Inflammatory macrophage (primary cell): ENCODE measurements around the gene DES.
"Not testable (repeated sequence)": the region's sequence is repeated elsewhere in the genome, so short reads cannot be mapped to it uniquely, and the experiment has no call there.

Source experiments
- DNase-seq, 2 donors: peaks; one replicate each; pipeline ENCODE4 v3.0.0-alpha.2; 2020 to 2022
- total RNA-seq, 18 experiments: gene quantifications; one replicate each; lab custom pipeline; 2026; ENCODE audit warnings: mixed read lengths in 6 of 18, inconsistent platforms in 2 of 18; lab: John Stamatoyannopoulos, UW

Gene DES
- total RNA-seq, result 0 to 1.9 (median 0.13) reads per million in 18 experiments

DNA sequence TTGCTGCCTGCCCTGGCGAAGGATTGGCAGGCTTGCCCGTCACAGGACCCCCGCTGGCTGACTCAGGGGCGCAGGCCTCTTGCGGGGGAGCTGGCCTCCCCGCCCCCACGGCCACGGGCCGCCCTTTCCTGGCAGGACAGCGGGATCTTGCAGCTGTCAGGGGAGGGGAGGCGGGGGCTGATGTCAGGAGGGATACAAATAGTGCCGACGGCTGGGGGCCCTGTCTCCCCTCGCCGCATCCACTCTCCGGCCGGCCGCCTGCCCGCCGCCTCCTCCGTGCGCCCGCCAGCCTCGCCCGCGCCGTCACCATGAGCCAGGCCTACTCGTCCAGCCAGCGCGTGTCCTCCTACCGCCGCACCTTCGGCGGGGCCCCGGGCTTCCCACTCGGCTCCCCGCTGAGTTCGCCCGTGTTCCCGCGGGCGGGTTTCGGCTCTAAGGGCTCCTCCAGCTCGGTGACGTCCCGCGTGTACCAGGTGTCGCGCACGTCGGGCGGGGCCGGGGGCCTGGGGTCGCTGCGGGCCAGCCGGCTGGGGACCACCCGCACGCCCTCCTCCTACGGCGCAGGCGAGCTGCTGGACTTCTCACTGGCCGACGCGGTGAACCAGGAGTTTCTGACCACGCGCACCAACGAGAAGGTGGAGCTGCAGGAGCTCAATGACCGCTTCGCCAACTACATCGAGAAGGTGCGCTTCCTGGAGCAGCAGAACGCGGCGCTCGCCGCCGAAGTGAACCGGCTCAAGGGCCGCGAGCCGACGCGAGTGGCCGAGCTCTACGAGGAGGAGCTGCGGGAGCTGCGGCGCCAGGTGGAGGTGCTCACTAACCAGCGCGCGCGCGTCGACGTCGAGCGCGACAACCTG, at the start of gene DES:
Gene DES (plus strand): TSS at position 223 of the 857 bp plus-strand sequence. CDS start 86 bp downstream, at position 309.
- no peak for DNase-seq

DNA sequence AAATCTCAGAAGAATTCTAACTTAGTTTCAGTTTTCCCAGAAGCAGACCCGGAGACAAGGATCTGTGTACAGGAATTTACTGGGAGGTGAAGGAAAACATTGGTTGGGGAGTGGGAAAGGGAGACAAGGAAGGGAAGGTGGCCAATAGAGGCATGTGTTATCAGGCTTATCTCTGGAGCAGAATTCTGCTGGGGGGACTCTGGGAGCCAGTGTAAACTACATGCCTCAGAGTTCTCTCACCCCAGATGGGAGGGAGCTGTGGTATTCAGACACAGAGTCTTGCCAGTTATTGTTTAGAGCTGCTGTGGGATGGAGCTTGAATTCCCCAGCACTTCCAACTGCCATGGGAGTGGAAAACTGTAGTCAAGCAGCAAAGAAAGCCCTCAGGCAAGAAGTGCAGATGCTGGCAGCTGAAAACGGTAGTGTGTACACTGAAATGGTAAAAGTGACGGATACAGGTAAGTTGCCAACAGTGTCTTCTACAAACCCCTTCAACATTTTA, 49.4 kb upstream of the DES start:
- no peak for DNase-seq

DNA sequence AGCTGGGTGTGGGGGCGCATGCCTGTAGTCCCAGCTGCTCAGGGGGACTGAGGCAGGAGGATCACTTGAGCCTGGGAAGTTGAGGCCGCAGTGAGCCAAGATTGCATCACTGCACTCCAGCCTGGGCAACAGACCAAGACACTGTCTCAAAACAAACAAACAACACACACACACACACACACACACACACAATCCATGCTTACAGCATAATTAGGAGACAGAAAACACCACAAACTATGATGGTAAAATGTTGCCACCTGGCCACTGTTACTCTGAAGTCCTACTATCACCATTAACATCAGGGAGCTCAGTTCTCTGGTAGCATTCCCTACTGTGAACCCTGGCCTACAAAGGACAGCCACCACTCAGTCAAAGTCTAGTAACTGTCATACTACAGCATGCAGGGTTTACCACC, 48.7 kb upstream of the DES start:
- DNase-seq, result no peak

DNA sequence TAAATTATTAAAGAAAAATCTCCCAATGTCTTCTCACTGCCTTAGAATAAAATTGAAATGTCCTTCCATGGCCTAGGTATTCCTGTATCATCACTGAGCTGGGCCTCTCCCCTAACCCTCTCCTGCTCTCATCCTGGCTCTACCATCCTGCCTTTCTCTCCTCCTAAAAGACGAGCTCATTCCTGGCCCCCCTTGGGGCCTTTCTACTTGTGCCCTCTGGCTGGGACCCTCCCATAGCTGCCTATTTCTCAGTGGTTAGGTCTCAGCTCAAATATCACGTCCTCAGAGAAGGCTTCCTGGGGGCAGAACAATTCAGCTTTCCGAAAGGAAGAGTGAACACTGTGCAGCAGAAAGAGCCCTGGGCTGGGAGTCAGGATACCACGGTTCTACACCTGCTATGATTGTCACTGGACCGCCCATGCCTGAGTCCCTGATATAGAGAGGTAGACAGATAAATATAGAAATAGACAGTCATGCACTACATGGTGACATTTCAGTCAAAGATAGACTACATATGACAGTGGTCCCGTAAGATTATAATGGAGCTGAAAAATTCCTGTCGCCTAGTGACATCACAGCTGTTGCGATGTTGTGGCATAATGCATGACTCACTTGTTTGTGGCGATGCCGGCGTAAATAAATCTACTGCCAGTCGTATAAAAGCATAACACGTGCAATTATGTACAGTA, 39.9 kb upstream of the DES start:
- no peak for DNase-seq

DNA sequence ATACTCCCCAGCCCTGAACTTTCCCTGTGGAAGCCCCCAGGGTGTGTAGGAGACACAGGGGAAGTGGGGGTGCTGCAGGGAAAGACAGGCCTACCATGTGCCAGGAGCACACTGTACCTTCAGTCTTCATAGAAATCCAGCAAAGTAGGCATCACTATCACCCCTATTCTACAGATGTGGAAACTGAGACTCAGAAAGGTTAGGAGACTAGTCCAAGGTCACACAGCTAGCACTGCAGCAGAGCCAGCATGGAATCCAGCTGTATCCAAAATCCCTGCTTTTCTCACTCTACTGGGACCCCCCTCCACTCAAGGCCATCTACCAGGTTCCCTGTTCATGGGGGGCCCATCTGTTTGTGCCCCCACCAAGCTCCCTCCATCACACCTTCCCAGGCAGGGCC, 37.3 kb upstream of the DES start:
- DNase-seq, result no peak

DNA sequence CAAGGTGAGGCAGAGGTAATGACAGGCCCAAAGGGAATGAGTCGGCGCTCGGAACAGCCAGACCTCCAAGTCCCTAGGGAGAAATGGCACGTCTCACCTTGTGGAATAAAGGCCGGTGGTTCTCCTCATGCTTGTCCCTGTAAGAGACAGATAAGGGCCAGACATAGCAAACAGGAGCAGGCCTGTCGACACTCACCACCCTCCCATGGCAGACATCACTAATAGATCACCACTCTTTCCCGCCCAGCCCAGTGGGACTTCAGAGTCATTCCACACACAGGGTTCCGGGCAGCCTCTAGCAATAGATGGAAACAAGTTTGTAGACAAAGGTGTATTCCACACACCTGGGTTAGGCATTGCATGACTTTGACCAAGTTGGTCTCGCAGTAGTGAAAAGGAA, 36.7 kb upstream of the DES start:
- DNase-seq, result no peak

DNA sequence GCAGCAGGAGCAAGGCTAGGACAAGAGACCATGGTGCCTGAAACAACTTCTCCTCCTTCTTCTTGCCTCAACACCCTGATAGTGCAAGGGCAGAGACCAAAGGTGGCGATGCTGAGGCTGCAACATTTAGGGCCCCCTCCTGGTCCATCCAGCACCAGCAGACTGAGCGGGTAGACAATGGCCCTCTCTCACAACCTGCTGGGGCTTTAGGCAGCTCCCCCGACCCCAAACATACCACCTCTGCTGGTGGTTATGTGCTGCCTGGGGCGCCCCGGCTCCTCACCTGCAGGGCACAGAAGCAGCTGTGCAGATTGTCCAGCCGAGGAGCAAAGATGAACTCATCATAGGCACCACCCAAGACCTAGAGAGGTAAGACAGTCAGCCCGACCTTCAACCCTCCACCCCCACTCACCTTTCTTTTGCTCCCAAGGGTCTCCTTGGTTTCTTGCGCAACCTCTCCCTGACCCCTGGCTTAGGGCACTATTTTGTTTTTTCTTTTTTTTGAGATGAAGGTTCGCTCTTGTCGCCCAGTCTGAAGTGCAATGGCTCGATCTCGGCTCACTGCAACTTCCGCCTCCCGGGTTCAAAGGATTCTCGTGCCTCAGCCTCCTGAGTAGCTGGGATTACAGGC, 34.0 kb upstream of the DES start:
- no peak for DNase-seq

DNA sequence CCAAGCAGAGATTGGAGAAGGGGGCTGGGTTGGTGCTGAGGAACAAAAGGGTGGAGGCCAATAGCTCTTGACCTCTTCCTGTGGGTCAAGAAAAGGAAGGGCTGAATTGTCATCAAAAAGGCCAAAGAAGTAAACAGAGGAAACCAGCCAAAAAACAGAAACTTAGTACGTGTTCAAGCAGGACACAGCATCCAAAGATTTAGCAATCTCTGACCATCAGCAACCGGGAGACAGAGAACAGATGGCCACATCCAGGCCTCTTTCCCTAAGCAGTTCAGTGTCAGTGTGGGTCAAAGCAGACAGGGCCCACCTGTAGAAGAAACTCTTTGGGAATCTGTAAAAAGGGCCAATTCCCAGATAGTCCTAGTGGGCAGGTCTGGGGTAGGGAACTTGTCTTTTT, 33.3 kb upstream of the DES start:
- no peak for DNase-seq

DNA sequence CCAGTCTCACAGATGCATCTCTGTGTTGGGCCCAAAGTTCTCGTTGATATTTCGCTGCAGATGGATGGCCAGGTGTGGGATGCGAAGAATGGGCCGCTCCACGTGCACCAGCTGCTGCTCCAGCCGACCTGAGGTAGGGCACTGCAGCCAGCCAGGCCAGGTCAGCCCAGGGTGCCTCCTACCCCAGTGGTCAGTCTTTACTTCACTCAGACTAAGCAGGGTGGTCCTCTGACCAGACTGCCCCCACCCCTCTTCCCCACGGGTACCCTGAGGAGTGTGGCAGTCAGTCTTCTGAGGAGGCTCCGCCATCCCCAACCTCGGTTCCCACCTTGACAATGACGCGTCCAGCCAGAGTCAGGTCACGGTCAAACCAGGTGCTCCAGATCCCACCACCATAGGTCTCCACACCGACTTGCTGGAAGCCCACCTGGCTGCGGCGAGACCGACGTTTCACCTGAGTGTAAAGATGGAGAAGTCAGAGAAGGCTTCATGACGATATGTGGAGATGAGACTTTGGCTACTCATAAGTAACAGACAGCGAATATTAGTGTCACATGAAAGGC, 32.1 kb upstream of the DES start:
- DNase-seq, result no peak

DNA sequence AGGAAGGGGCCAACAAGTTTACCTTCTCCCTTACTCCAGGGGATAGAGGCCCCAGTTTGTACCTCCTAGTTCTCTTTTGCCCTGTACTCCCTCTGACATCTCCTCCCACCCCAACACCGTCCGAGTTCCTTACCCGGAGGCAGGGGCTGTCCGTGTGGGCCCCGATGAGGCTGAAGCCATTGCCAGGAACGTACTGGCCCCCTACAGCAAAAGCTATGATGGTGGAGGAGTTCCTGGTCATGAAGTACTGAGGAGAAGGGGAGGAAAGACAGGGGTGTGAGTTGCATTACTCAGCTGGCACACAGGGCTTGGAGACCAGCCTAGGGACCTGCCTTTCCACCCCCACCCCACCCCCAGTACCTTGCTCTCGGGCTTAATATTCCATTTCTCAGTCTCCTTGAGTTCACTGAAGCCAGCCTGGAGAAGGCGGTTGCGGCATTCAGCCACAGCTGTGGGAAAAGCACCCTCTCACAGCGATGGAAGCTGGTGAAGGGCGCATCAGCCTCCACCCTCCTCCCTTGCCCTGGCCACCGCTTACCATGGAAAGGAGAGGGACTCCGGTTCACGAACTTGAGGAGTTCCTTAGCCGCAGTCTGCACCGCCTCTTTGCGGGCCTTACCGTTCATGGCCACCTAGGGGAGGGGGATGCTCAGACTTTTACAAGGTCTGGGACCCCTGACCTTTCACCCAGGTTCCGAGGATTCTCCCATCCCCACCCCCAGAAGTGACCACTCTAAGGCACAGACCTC, 31.5 kb upstream of the DES start:
- no peak for DNase-seq

DNA sequence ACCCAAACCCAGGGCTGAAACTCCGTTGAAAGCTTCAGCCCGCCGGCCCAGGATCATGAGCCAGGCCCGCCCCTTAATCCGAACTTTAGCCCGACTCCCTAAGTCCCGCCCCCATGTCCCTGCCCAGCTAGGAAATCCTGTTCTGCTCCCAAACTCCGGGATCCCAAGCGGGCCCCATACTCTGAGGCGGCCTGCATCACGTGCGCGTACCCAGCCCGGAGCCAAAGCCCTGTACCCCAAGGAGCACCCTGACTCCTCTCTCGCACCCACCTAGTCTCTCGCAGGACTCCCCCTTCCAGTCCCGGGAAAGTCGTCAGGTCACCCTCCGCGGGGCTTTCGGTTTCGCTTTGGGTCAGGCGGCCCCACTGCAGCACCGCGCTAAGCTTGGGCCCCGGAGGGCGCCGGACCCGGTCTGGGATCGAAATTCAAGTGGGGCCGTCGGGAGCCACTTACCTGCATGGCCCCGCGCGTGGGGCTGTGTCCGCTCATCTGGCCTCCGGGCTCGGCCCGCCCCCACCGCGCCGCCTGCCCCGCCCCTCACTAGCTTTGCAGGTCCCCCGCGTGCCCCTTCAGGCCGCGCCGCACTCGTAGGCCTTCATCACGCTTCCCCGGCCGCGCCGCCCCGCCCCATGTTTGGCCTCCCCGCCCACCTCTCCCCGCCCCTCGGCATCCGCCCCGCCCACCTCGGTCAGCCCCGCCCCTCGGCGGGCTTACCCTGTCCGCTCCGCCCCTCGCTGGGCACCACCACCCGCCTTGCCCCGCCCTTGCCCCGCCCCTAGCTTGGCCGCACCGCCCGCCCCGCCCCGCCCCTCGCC, 30.7 kb upstream of the DES start, which contains the start of gene DNPEP:
Gene DNPEP (minus strand): TSS at position 607 of the 815 bp plus-strand sequence. CDS start 118 bp downstream, at position 489.
- peak; percentile 91 to 95 for DNase-seq

DNA sequence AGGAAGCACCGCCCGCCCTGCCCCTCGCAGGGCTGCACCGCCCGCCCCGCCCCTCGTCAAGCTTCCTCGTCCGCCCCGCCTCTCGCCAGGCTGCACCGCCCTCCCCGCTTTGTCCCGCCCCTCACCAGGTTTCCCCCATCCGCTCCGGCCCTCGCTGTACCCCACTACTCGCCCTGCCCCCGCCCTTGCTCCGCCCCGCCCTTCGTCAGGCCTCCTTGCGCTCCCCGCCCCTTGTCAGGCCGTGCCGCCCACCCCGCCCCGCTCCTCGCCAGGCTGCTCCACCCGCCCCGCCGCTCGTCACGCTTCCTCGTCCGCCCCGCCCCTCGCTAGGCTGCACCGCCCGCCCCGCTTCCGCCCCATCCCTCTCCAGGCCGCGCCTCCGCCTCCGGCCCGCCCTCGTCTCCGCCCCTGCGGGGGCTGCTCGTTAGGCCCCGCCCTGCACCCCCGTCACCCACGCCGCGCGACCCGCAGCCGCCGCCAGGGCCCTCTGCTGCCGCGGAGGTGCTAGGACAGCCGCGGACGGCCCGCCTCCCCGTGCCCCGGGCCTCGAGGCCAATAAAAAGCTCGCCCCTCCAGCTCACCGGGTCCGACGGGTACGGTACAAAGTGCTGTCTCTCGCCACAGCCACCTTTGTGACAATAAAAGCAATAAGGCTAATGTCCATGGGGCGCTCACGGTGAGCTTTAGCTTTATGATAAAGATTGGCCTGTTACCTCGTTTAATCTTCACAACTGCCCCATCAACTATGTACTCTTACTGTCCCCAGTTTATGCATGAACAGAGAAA, 29.9 kb upstream of the DES start:
- peak; percentile 98 for DNase-seq

DNA sequence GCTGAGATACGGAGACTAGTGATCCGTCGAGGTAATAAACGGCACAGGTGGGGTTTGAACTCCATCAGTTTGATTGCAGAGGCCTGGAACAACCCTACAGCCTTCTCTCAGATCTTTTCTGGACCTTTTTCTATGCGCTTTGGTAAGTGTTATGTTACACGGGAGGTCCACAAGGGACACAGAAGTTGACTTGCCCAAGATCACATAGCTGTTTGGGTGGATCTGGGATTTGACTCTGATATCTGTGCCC, 29.3 kb upstream of the DES start:
- DNase-seq, result no peak

DNA sequence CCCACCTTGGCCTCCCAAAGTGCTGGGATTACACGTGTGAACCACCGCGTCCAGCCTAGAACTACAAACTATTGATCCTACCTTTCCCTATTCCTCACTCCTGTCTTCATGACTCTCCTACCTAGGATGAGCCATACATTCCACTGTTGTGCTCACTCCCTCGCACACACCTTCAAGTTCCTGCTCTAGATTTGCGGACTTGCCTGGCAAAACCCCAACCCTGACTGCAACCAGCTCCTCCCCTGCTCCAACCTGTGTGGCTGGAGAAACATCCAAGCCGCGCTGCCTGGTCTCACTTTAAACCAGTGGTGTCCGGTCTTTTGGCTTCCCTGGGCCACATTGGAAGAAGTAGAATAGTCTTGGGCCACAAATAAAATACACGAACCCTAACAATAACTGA, 25.4 kb upstream of the DES start:
- no peak for DNase-seq

DNA sequence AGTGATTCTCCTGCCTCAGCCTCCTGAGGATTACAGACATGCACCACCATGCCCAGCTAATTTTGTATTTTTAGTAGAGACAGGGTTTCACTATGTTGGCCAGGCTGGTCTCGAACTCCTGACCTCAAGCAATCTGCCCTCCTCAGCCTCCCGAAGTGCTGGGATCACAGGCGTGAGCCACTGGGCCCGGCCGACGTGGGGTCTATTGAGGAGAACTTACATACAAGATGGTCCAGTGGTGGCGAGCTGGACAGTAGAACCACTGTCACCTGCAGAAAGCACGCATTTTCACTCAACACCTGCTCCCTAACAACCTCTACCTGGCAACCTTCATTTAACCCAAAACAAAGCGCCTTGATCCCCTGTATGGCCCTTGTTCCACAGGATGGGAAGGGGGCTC, 23.1 kb upstream of the DES start:
- DNase-seq, result not testable (repeated sequence)

DNA sequence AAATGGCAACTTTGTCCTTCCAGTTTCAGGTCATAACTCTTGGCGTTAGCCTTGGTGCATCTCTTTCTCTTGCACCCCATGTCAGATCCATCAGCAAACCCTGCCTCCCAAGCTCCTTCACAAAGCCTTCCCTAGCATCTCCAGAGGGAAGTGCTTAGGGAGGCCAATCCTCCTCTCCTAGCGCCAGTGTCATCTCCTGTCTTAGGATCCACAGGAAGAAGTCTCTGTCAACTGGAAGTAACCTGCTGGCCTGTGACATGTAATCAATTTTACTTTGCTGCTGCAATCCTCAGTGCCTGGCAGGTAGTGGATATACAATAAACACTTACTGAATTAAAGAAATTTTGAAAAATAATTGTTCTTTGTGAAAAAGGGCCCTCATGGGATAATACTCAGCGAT, 22.6 kb upstream of the DES start:
- DNase-seq, result no peak

DNA sequence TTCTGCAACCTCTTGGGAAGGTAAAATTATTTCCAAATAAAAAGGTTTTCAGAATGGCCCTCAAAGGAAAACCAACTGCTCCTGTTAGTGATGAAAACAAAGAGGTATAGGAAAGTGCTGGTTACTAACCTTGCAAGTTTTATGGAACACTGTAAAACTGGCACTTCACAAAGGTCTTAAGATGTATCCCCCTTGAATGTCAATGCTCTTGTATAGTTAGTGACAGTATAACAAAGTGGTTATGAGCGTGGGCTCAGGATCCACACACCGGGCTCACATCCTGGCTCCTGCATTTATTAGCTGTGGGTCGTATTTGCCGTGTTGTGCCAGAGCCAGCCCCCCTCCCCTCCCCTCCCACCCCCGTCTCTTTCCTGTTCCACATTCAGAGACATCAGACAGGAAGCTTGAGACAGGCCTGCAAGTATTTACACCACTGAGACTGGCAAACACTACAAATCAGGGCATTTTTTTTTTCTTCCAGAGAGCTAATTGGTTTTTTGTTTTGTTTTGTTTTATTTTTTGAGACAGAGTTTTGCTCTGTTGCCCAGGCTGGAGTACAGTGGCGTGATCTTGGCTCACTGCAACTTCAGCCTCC, 21.2 kb upstream of the DES start:
- peak; percentile 71 to 72 for DNase-seq

DNA sequence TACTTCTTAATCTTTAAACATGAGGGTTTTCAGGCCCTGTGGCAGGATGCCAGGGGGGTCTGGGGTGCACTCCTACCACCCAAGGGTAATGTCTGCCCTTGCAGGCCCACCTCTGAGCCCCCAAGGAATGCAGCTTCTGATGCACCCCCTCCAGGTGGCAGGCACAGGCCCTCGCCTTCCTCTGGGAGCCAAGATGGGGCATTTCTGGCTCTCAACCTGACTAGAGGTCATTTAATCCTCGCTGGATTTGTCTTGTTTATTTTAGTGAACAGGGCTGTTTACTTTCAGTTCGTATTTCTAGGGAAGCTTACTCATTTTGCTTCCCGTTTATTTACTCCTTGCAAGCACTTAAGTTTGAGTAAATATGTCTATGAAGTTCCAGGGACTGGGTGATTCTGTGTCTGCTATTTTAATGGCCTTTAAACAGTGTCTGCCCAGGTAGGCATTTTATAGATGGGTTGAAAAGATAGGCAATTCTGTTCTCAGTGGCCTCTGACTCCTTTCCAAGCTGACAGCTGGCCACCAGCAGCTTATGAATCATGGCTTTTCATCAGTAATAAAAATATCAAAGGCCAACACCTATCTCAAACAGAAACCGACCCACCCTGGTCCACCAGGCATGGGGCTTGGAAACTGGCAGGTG, 19.3 kb upstream of the DES start:
- DNase-seq, result peak; percentile 20 to 31

DNA sequence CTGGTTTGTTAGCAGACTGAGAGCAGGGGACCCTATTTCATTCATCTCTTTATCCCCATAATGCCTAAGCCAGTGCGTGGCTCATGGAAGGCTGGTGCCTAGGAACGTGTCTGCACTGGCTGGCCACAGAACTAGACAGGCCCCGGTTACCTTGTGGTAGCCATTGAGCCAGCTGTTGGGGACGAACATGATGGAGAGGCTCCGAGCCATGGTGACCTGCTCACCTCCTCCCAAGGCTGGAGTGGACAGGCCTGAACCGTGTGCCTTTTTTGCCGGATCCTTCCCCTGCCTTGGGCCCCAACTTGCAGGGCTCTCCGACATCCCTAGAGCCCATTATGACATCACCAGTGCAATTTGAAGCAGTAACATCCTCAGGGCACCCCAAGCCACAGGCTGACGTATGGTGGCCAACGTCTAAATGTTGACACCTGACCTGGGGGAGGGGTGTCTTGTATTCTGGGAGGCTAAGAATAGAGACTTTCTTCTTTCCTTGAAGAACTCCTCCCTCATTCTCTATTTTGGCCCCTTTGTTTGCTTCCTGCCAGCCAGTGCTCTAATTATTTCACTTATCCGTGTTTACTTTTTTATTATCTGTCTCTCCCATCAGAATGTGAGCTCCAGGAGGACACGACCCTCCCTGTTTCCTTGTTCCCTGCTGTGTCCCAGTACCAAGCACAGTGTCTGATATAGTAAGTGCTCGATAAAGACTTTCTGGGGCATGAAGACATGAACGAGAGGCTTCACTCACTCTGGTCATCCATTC, 18.3 kb upstream of the DES start:
- no peak for DNase-seq
